Stimulated activated CD8-positive, alpha-beta memory T cell treated with anti-CD3 and anti-CD28 coated beads, Interleukin-12 subunit alpha, Interleukin-12 subunit beta, amount 100 ng/mL, for 24 hours (primary cell): ENCODE data around the gene SDC3.

Experiments
- DNase-seq: peaks from one replicate; pipeline ENCODE4 v3.0.0-alpha.2; 2020; ENCODE audit errors: extremely low read depth

The SDC3 gene

GRCh38 chr1:30928789-30929134 lies 20.2 kb upstream of the SDC3 start:
- no peak for DNase-seq

GRCh38 chr1:30928171-30928570 lies 19.6 kb upstream of the SDC3 start:
- no peak for DNase-seq

GRCh38 chr1:30927448-30927847 lies 18.9 kb upstream of the SDC3 start:
- DNase-seq, result no peak

- no peak for DNase-seq
Observed at GRCh38 chr1:30923597-30923996, 15.0 kb upstream of the SDC3 start.

- DNase-seq, result no peak
Observed at GRCh38 chr1:30920827-30921226, 12.3 kb upstream of the SDC3 start.

- DNase-seq, result no peak
Observed at GRCh38 chr1:30919025-30919881, 10.7 kb upstream of the SDC3 start.

- DNase-seq, result no peak
Observed at GRCh38 chr1:30916296-30916695, 7.7 kb upstream of the SDC3 start.

GRCh38 chr1:30915491-30916230 lies 7.1 kb upstream of the SDC3 start:
- no peak for DNase-seq

- DNase-seq, result no peak
Observed at GRCh38 chr1:30914931-30915330, 6.4 kb upstream of the SDC3 start.

GRCh38 chr1:30914587-30914922 lies 6.0 kb upstream of the SDC3 start:
- no peak for DNase-seq

GRCh38 chr1:30912913-30913652 lies 4.5 kb upstream of the SDC3 start:
- DNase-seq, result no peak

GRCh38 chr1:30912224-30912623 lies 3.7 kb upstream of the SDC3 start:
- no peak for DNase-seq

- DNase-seq, result peak; percentile 16
Observed at GRCh38 chr1:30911059-30911954, 2.7 kb upstream of the SDC3 start.

GRCh38 chr1:30909365-30910068 lies 959 bp upstream of the SDC3 start:
- no peak for DNase-seq

- no peak for DNase-seq
Observed at GRCh38 chr1:30908316-30908695, 252 bp downstream of the SDC3 start.

GRCh38 chr1:30907481-30908315 lies 860 bp downstream of the SDC3 start:
- DNase-seq, result no peak

GRCh38 chr1:30906631-30907441 lies 1.7 kb downstream of the SDC3 start:
- DNase-seq, result no peak

- no peak for DNase-seq
Observed at GRCh38 chr1:30905916-30906620, 2.5 kb downstream of the SDC3 start.

GRCh38 chr1:30905403-30905802 lies 3.2 kb downstream of the SDC3 start:
- DNase-seq, result no peak
